ENCODE data around the gene MMP20.

- TF ChIP-seq CTCF (IDR thresholded peaks at IDR 0.05 in 4 of 5, conservative IDR thresholded peaks at IDR 0.05 in 1 of 5) (no peak), POLR2A (IDR thresholded peaks at IDR 0.05) (no peak)
Measured at GRCh38 chr11:102527041-102527440, 98.1 kb downstream of the MMP20 start.

Data from gastrocnemius medialis (tissue), 4 donors.